A673 (cell line): ENCODE measurements around the gene POLE. TPM values are rescaled to one million over a fixed set of nuclear protein-coding genes. Genes with fewer than 3 reads are reported as not detected.

Experiments
- BruUV-seq: library from RNA; stranded (reverse); fragments of 400-500 nt; replicated peaks from 2 replicates; lab custom pipeline; 2021; lab: Mats Ljungman, UMichigan
- CTCF ChIA-PET: fragments of 300-600 bp; sonication (Branson Sonifier 250); formaldehyde crosslinking; loops from one replicate; lab custom pipeline; 2022; ENCODE audit warnings: antibody characterized with exemption; lab: Charles Lee
- POLR2A ChIA-PET: fragments of 300-600 bp; sonication (Branson Sonifier 250); formaldehyde crosslinking; loops from one replicate; lab custom pipeline; 2022; ENCODE audit warnings: antibody characterized with exemption; ENCODE audit not compliant: low non-redundant PET; lab: Charles Lee
- DNase-seq: peaks from one replicate; pipeline ENCODE4 v3.0.0-alpha.2; 2015; ENCODE audit warnings: low spot score
- H3K27ac ChIP-seq: fragments of 200-600 bp; sonication (generic); 2 replicates; pipeline ENCODE4 v1.5.1; 2016; ENCODE audit warnings: mixed run types, low read depth, mild to moderate bottlenecking, mixed read lengths, antibody characterized with exemption, low read length; ENCODE audit not compliant: poor library complexity, severe bottlenecking
- H3K27me3 ChIP-seq: fragments of 200-600 bp; sonication (generic); replicated peaks from 2 replicates; pipeline ENCODE4 v1.6.1; 2017; ENCODE audit warnings: mixed run types, low read depth, mild to moderate bottlenecking, mixed read lengths, antibody characterized with exemption, low read length; ENCODE audit not compliant: insufficient read depth, poor library complexity
- H3K36me3 ChIP-seq: fragments of 200-600 bp; sonication (generic); 2 replicates; pipeline ENCODE4 v1.6.1; 2016; ENCODE audit warnings: mixed run types, mild to moderate bottlenecking, mixed read lengths, antibody characterized with exemption, low read length; ENCODE audit not compliant: insufficient read depth, poor library complexity, severe bottlenecking
- H3K4me1 ChIP-seq: fragments of 200-600 bp; sonication (generic); 2 replicates; pipeline ENCODE4 v1.6.1; 2017; ENCODE audit warnings: mixed run types, mild to moderate bottlenecking, mixed read lengths, antibody characterized with exemption, low read length; ENCODE audit not compliant: insufficient read depth, poor library complexity, severe bottlenecking
- H3K4me3 ChIP-seq: fragments of 200-600 bp; sonication (generic); 2 replicates; pipeline ENCODE4 v1.5.1; 2016; ENCODE audit warnings: low read depth, mixed run types, mild to moderate bottlenecking, mixed read lengths, low read length; ENCODE audit not compliant: poor library complexity, severe bottlenecking
- H3K9me3 ChIP-seq: fragments of 200-600 bp; sonication (generic); 2 replicates; pipeline ENCODE4 v1.6.1; 2016; ENCODE audit warnings: mixed run types, low read depth, mild to moderate bottlenecking, mixed read lengths, antibody characterized with exemption, low read length; ENCODE audit not compliant: poor library complexity, severe bottlenecking
- EZH2 ChIP-seq: fragments of 200-600 bp; sonication (generic); IDR thresholded peaks from 2 replicates; pipeline ENCODE4 v1.6.1; 2017; ENCODE audit warnings: borderline replicate concordance, low read depth, mild to moderate bottlenecking, mixed read lengths, antibody characterized with exemption, low read length; ENCODE audit not compliant: poor library complexity, severe bottlenecking
- intact Hi-C: fragments of 100-400 bp; cut with micrococcal nuclease; formaldehyde crosslinking; loops from one replicate; pipeline ENCODE4 v1.10.0; 2022; ENCODE audit not compliant: unreplicated experiment
- total RNA-seq: library from RNA; stranded (reverse); gene quantifications from 2 replicates; pipeline ENCODE4 v1.2.3, GENCODE V29; 2021
- TF ChIP-seq, protein P1 (sequence below): fragments of 300-800, 200-600 bp; sonication (generic); conservative IDR thresholded peaks from 2 replicates; pipeline ENCODE4 v1.5.1; 2017; ENCODE audit warnings: low read depth, mild to moderate bottlenecking, antibody characterized with exemption, low read length, moderate library complexity, mixed read lengths

The POLE gene
- total RNA-seq, 1 experiment from 2014 or later: 239 TPM

DNA sequence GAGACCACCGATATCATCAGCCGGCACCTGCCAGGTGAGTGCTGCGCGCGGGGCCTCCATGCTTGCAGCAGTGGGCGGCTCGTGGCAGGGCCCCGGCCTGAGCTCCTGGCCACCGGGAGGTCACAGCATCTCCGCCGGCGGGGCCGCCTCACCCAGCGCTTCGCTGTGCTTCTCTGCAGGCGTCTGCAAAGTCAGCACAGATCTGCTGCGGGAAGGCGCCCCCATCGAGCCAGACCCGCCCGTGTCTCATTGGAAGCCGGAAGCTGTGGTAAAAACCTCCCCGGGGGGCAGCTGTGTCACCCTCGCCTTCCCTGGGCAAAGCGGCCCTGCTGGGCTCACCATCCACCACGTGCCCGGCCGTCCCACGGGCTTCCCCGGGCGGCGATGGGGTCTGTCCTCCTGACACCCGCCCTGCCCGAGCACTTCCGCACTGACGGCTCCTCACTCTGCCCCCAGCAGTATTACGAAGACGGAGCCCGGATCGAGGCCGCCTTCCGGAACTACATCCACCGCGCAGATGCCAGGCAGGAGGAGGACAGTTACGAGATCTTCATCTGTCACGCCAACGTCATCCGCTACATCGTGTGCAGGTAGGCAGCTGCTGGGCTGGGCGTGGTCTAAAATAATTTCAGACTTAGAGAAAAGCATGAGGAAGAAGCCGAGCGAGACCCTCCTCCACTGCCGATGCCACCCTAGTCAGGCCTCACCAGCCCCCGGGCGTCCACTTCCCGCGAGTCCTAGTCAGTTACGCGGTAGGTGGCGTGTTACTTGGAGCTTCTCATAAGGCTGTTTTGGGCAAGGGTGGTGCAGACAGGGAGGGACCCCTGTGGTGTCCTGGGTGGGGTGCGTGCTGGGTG, 30.6 kb upstream of the POLE start:
- CTCF ChIA-PET: no interaction called here
- Histone ChIP-seq H3K9me3 (no peaks in the 10 kb centered on the region), H3K36me3 (peaks cover 59% of the 10 kb centered on the region), H3K27me3 (no peaks in the 10 kb centered on the region), H3K27ac (peak overlapping the region; percentile 63), H3K4me1 (peaks cover 13% of the 10 kb centered on the region), H3K4me3 (no peak overlapping the region)
- intact Hi-C loops: no loop called here
- peak; percentile 90 for DNase-seq
- TF ChIP-seq, protein P1, sequence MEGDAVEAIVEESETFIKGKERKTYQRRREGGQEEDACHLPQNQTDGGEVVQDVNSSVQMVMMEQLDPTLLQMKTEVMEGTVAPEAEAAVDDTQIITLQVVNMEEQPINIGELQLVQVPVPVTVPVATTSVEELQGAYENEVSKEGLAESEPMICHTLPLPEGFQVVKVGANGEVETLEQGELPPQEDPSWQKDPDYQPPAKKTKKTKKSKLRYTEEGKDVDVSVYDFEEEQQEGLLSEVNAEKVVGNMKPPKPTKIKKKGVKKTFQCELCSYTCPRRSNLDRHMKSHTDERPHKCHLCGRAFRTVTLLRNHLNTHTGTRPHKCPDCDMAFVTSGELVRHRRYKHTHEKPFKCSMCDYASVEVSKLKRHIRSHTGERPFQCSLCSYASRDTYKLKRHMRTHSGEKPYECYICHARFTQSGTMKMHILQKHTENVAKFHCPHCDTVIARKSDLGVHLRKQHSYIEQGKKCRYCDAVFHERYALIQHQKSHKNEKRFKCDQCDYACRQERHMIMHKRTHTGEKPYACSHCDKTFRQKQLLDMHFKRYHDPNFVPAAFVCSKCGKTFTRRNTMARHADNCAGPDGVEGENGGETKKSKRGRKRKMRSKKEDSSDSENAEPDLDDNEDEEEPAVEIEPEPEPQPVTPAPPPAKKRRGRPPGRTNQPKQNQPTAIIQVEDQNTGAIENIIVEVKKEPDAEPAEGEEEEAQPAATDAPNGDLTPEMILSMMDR: no peak
- no peak for TF ChIP-seq EZH2
- no TSS peak for BruUV-seq
- POLR2A ChIA-PET: no interaction called here

DNA sequence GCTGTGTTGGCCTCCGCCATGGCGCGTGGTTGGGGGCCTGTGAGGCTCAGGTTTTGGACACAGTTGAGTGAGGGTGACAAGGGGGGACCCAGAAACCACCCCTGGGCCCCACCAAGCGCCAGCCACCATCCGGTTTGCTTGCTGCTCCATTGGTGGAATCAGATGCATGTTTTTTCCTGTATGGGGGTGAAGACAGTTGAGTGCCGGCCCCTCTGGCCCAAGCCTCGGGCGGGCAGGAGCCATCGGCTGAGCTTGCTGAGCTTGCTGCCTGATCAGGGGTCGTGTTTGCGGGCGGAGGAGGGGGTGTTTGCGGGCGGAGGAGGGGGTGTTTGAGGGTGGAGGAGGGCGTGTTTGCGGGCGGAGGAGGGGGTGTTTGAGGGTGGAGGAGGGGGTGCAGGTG, 29.9 kb upstream of the POLE start:
- CTCF ChIA-PET: no interaction called here
- no peak for TF ChIP-seq EZH2
- TF ChIP-seq, protein P1: no peak
- POLR2A ChIA-PET: no interaction called here
- no peaks in the 10 kb centered on the region for H3K9me3 ChIP-seq
- no peak overlapping the region for H3K27ac ChIP-seq
- DNase-seq: no peak
- no peak overlapping the region for H3K4me3 ChIP-seq
- H3K4me1 ChIP-seq: peaks cover 13% of the 10 kb centered on the region
- intact Hi-C loops: no loop called here
- no TSS peak for BruUV-seq
- H3K27me3 ChIP-seq: no peaks in the 10 kb centered on the region
- H3K36me3 ChIP-seq: peaks cover 51% of the 10 kb centered on the region

DNA sequence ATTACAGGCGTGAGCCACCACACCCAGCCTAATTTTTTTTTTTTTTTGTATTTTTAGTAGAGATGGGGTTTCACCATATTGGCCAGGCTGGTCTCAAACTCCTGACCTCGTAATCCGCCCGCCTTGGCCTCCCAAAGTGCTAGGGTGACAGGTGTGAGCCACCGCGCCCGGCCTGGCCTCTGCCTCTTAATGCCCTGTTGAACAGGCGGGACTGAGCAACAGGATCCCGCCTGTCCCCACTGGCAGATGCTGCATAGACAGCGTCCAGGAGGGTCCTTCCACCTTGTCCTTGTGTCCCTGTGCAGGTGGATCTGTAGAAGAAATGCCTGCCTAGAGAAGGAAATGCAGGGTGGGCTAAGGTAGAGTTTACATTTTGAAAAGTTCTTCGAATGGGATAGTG, 29.2 kb upstream of the POLE start:
- ChIA-PET POLR2A (no interaction called here), CTCF (no interaction called here)
- intact Hi-C loops: no loop called here
- Histone ChIP-seq H3K36me3 (peaks cover 47% of the 10 kb centered on the region), H3K27ac (no peak overlapping the region), H3K4me1 (peaks cover 13% of the 10 kb centered on the region), H3K27me3 (no peaks in the 10 kb centered on the region), H3K4me3 (no peak overlapping the region), H3K9me3 (no peaks in the 10 kb centered on the region)
- DNase-seq: no peak
- TF ChIP-seq, protein P1: no peak
- no peak for TF ChIP-seq EZH2
- no TSS peak for BruUV-seq
